SIG-M5 treated with dmso at 0.1 percent for 504 hours (cell line): ENCODE measurements around the gene UGT1A5.

Experiments used
- DNase-seq: peaks from one replicate; lab custom pipeline; 2025; ENCODE audit not compliant: unreplicated experiment; lab: John Stamatoyannopoulos, UW

UGT1A5 gene

GRCh38 chr2:233822101-233822771 is 109.5 kb downstream of the UGT1A5 start:
- no peak for DNase-seq
